ENCODE results near the gene ORM1.

The ORM1 gene

GRCh38 chr9:114308361-114308950 is 14.4 kb upstream of the ORM1 start:
- no peak for DNase-seq (ENCODE audit: low read depth)
- TF ChIP-seq, protein P1, sequence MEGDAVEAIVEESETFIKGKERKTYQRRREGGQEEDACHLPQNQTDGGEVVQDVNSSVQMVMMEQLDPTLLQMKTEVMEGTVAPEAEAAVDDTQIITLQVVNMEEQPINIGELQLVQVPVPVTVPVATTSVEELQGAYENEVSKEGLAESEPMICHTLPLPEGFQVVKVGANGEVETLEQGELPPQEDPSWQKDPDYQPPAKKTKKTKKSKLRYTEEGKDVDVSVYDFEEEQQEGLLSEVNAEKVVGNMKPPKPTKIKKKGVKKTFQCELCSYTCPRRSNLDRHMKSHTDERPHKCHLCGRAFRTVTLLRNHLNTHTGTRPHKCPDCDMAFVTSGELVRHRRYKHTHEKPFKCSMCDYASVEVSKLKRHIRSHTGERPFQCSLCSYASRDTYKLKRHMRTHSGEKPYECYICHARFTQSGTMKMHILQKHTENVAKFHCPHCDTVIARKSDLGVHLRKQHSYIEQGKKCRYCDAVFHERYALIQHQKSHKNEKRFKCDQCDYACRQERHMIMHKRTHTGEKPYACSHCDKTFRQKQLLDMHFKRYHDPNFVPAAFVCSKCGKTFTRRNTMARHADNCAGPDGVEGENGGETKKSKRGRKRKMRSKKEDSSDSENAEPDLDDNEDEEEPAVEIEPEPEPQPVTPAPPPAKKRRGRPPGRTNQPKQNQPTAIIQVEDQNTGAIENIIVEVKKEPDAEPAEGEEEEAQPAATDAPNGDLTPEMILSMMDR (IDR thresholded peaks at IDR 0.05; ENCODE audit: low read length, missing control alignments): no peak

DNA sequence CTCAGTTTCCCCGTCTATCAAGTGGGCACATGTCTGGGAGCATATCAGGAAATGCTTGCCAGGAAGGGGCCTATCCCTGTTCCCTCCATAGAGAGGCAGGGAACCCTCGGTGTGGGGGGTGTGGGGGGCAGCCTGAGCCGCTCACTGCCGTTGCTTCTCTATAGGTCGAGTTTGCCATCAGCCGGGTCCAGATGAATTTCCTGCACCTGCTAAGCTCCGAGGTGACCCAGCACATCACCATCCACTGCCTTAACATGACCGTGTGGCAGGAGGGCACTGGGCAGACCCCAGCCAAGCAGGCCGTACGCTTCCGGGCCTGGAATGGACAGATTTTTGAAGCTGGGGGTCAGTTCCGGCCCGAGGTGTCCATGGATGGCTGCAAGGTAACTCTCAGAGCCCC is 13.8 kb upstream of the ORM1 start:
- TF ChIP-seq, protein P1 (IDR thresholded peaks at IDR 0.05; ENCODE audit: low read length, missing control alignments): no peak
- no peak overlapping the region for H3K4me3 ChIP-seq (replicated peaks; ENCODE audit: low read depth, low read length)
- no peak for DNase-seq (ENCODE audit: low read depth)

More at GRCh38 chr9:114308361-114308950, 14.4 kb upstream of the ORM1 start:
- no peak overlapping the region for H3K4me3 ChIP-seq (replicated peaks; ENCODE audit: low read depth, low read length)

- no peak for DNase-seq (ENCODE audit: low read depth)
- TF ChIP-seq, protein P1 (IDR thresholded peaks at IDR 0.05; ENCODE audit: low read length, missing control alignments): no peak
- no peak overlapping the region for H3K4me3 ChIP-seq (replicated peaks; ENCODE audit: low read depth, low read length)
These were observed 12.1 kb upstream of the ORM1 start for GRCh38 chr9:114310471-114311450.

DNA sequence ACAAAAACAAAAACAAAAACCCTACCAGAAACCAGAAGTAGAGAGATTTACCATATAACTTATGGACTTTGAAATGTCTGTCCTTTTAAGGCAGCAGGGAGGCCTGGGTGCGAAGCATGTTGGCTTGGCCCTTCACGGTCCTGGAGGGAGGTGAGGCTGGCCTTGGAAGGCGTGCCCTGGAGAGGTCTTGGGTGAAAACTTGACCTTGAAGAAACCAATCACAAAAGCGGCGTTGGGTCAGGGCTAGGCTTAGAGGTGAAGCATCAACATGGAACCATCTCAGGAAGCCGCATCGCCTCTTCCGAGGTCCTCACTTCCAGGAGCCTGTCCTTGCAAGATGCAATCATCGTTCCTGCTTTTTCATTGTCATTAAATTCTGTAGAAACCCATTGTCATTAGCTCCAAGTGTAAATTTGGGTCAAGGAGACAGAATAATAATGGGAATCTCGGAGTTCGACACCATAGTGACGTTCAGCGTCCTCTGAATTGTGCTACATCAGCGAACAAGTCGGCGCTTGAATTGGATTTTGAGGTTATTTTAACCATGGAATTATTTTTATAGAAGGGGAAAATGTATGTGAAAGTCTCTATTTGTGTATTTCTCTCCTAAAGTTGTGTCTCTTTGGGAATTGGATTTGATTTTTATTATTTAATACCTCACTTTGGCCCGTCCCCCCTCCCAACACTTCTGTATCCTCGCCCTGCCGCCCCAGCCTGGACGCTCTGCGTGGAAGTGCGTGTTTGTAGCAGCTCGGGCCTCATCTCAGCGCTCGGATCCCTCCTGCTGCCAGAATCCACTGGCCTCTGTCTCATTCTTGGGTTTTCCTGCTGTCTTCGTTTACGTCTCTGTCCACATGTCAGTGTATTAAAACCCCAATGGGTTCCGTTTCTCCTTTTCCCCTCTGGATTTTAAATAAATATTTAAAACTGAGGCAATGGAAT is 11.1 kb upstream of the ORM1 start:
- no peak overlapping the region for H3K4me3 ChIP-seq (replicated peaks; ENCODE audit: low read depth, low read length)
- TF ChIP-seq, protein P1 (IDR thresholded peaks at IDR 0.05; ENCODE audit: low read length, missing control alignments): no peak
- no peak for DNase-seq (ENCODE audit: low read depth)

DNA sequence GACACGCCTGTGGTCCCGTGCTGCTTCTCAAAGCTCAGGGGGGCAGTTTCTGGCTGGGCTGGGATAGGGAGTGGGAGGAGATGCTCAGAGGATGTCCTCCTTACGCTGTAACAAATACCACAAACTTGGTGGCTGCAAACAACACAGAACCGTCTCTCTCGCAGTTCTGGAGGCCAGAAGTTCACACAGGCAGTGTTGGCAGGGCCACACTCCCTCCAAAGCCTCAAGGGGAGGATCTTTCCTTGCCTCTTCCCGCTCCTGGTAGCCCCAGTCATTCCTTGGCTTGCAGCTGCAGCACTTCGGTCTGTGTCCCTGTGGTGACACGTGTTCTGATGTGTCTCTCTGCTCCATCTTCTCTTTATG is 10.4 kb upstream of the ORM1 start:
- no peak for DNase-seq (ENCODE audit: low read depth)
- TF ChIP-seq, protein P1 (IDR thresholded peaks at IDR 0.05; ENCODE audit: low read length, missing control alignments): no peak

DNA sequence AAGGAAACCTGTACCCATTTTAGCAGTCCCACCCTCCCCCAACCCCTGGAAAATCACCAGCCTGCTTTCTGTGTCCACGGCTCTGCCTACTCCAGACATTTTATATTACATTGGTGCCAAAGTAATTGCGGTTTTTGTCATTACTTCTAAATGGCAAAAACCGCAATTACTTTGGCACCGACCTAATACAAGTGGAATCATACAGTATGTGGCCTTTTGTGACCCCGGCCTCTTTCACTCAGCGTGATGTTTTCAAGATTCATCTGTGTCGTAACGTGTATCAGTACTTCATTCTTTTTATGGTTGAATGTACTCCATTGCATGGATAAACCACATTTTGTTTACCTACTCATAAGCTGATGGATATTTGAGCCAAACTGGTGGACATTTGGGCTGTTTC is 9.7 kb upstream of the ORM1 start:
- DNase-seq (ENCODE audit: low read depth): no peak
- no peak overlapping the region for H3K4me3 ChIP-seq (replicated peaks; ENCODE audit: low read depth, low read length)
- TF ChIP-seq, protein P1 (IDR thresholded peaks at IDR 0.05; ENCODE audit: low read length, missing control alignments): no peak

More for the DNA sequence above, 10.4 kb upstream of the ORM1 start:
- no peak overlapping the region for H3K4me3 ChIP-seq (replicated peaks; ENCODE audit: low read depth, low read length)
